ENCODE measurements around the gene MS4A15.

DNA sequence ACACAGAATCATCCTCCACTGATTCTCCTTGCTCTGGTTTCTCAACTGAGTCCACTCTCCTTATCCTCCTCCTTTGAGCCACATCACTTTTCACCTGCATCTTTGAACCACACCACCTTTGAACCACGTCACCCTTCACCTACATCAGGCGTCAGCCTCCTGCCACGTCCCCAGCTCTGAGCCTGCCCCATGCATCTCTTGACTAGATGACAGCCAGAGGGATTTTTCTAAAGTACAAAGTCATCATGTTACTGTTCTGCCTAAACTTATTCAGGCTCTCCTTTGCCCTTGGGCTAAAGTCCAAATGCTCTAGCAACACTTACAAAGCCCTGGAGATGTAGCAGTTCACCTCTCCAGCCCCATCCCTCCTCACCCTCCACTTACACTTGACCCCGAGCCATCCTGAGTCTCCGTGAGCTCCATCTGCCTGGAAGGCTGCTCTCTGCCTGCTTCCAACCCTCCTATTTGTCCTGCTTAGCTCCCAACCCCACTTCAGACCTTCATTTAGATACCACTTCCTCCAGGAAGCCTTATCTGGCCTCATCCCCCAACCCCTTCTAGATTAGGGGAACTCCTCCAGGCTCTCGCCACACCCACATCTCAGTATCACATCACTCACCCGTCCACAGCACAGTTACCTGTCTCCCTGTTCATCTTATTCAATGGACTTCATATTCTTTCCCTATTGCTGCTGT lies 24.8 kb downstream of the MS4A15 start:
- TF ChIP-seq YY1 (IDR thresholded peaks at IDR 0.05; ENCODE audit: insufficient read depth, insufficient read length) = no peak
- no peak for TF ChIP-seq SUZ12 (IDR thresholded peaks at IDR 0.05; ENCODE audit: extremely low read depth, insufficient read depth, insufficient read length)
- no peak for TF ChIP-seq ZNF274 (IDR thresholded peaks at IDR 0.05; ENCODE audit: low read depth, low read length)
